WI38 (cell line): ENCODE measurements around the gene AFG3L2.
"Not testable (repeated sequence)": the region's sequence is repeated elsewhere in the genome, so short reads cannot be mapped to it uniquely, and the experiment has no call there.

Source experiments
- H3K4me3 ChIP-seq: 2 replicates; pipeline ENCODE4 v1.5.1; 2011; ENCODE audit warnings: low read depth, mild to moderate bottlenecking, control low read depth, low read length
- CTCF ChIP-seq: IDR thresholded peaks from 2 replicates; pipeline ENCODE4 v1.5.1; 2012; ENCODE audit warnings: low read depth, mild to moderate bottlenecking, control low read depth, low read length

Gene AFG3L2

GRCh38 chr18:12417687-12418086 lies 40.7 kb upstream of the AFG3L2 start:
- TF ChIP-seq CTCF = no peak
- no peak overlapping the region for H3K4me3 ChIP-seq

GRCh38 chr18:12416098-12416729 lies 39.2 kb upstream of the AFG3L2 start:
- no peak for TF ChIP-seq CTCF
- H3K4me3 ChIP-seq = no peak overlapping the region

GRCh38 chr18:12411456-12411855 lies 34.4 kb upstream of the AFG3L2 start:
- no peak for TF ChIP-seq CTCF
- H3K4me3 ChIP-seq = no peak overlapping the region

GRCh38 chr18:12410747-12411146 lies 33.7 kb upstream of the AFG3L2 start:
- not testable (repeated sequence) for H3K4me3 ChIP-seq

- H3K4me3 ChIP-seq = no peak overlapping the region
- no peak for TF ChIP-seq CTCF
These were observed 33.1 kb upstream of the AFG3L2 start for GRCh38 chr18:12410081-12410481.

GRCh38 chr18:12409469-12409868 lies 32.4 kb upstream of the AFG3L2 start:
- no peak for TF ChIP-seq CTCF
- no peak overlapping the region for H3K4me3 ChIP-seq

GRCh38 chr18:12408247-12408869 lies 31.3 kb upstream of the AFG3L2 start:
- TF ChIP-seq CTCF = no peak
- H3K4me3 ChIP-seq = peak overlapping the region; percentile 61
